HepG2 (cell line): ENCODE data around the gene ZMYND8. TPM values are rescaled to one million over a fixed set of nuclear protein-coding genes. Genes with fewer than 3 reads are reported as not detected.

Source experiments
- BRF2 ChIP-seq: sonication (generic); formaldehyde crosslinking; IDR thresholded peaks from 2 replicates; pipeline ENCODE4 v1.8.1; 2022; ENCODE audit warnings: mild to moderate bottlenecking, missing genetic modification reagents
- GMEB1 ChIP-seq: sonication (generic); formaldehyde crosslinking; IDR thresholded peaks from 2 replicates; pipeline ENCODE4 v1.5.1; 2020; ENCODE audit warnings: missing genetic modification reagents, mild to moderate bottlenecking, borderline replicate concordance
- IRF9 ChIP-seq: sonication (generic); formaldehyde crosslinking; IDR thresholded peaks from 2 replicates; pipeline ENCODE4 v1.8.0; 2022; ENCODE audit warnings: missing genetic modification reagents, mild to moderate bottlenecking, borderline replicate concordance
- KAT2B ChIP-seq: fragments of 150-350 bp; IDR thresholded peaks from 2 replicates; pipeline ENCODE4 v1.6.1; 2014; ENCODE audit warnings: low read depth, low read length, borderline replicate concordance
- LCORL ChIP-seq, 2 experiments: fragments of 450-650 bp in 1 of 2; sonication (generic) in 1 of 2; formaldehyde crosslinking in 1 of 2; IDR thresholded peaks; 2 replicates each; pipeline versions ENCODE4 v1.5.0 to v1.6.1; 2017 to 2020; ENCODE audit warnings: antibody characterized with exemption in 1 of 2, missing genetic modification reagents in 1 of 2
- MIER3 ChIP-seq: IDR thresholded peaks from 2 replicates; pipeline ENCODE4 v1.6.1; 2016; ENCODE audit warnings: missing compliant biosample characterization, borderline replicate concordance
- TRIM24 ChIP-seq: sonication (generic); formaldehyde crosslinking; IDR thresholded peaks from 2 replicates; pipeline ENCODE4 v1.8.0; 2022; ENCODE audit warnings: mild to moderate bottlenecking, missing genetic modification reagents
- ZFP36L2 ChIP-seq: sonication (generic); formaldehyde crosslinking; IDR thresholded peaks from 2 replicates; pipeline ENCODE4 v1.4.0; 2020; ENCODE audit warnings: missing genetic modification reagents
- ZNF101 ChIP-seq: sonication (generic); formaldehyde crosslinking; IDR thresholded peaks from 2 replicates; pipeline ENCODE4 v1.4.0; 2020; ENCODE audit warnings: mild to moderate bottlenecking, low read depth, missing genetic modification reagents, borderline replicate concordance
- ZNF225 ChIP-seq: sonication (generic); formaldehyde crosslinking; IDR thresholded peaks from 2 replicates; pipeline ENCODE4 v1.4.0; 2020; ENCODE audit warnings: mild to moderate bottlenecking, missing genetic modification reagents
- ZNF781 ChIP-seq: sonication (generic); formaldehyde crosslinking; IDR thresholded peaks from 2 replicates; pipeline ENCODE4 v1.5.1; 2020; ENCODE audit warnings: borderline replicate concordance, mild to moderate bottlenecking, missing genetic modification reagents; ENCODE audit errors: not compliant biosample characterization
- polyA plus RNA-seq, 8 experiments: library from polyadenylated mRNA; depleted of rRNA in 3 of 8; stranded (reverse) in 7 of 8; unstranded in 1 of 8; fragments of >200 nt; fragmentation: Illumina TruSeq in 4 of 8; extraction: Trizol in 4 of 8; gene quantifications; 2 replicates each; pipeline versions ENCODE4 v1.2.1 to v1.2.3, GENCODE V29; 2011 to 2016; ENCODE audit warnings: low read depth in 4 of 8, missing spikeins in 1 of 8, mixed read lengths in 1 of 8; ENCODE audit not compliant: insufficient read depth in 1 of 8
- total RNA-seq, 5 experiments: library from RNA; depleted of rRNA; stranded (reverse); fragments of >200 nt; fragmentation: Illumina TruSeq; extraction: Trizol; gene quantifications; 2 replicates each; pipeline ENCODE4 v1.2.3, GENCODE V29; 2016; ENCODE audit warnings: low read depth in 1 of 5
- TF ChIP-seq, protein P1 (sequence below): sonication (generic); formaldehyde crosslinking; IDR thresholded peaks from 2 replicates; pipeline ENCODE4 v1.4.0; 2020; ENCODE audit warnings: missing genetic modification reagents, borderline replicate concordance
- TF ChIP-seq, protein P2 (sequence below): sonication (generic); formaldehyde crosslinking; IDR thresholded peaks from 2 replicates; pipeline ENCODE4 v1.5.0; 2020; ENCODE audit warnings: mild to moderate bottlenecking, missing genetic modification reagents, borderline replicate concordance
- TF ChIP-seq, protein P3 (sequence below): conservative IDR thresholded peaks from 2 replicates; pipeline ENCODE4 v1.6.1; 2018; ENCODE audit warnings: missing genetic modification reagents

The ZMYND8 gene
- total and polyA plus RNA-seq, 2 of the 13 experiments (the other 11 are each of a cell fraction or from before 2014, with no cell fraction given) = 53.9 to 84.7 TPM

DNA sequence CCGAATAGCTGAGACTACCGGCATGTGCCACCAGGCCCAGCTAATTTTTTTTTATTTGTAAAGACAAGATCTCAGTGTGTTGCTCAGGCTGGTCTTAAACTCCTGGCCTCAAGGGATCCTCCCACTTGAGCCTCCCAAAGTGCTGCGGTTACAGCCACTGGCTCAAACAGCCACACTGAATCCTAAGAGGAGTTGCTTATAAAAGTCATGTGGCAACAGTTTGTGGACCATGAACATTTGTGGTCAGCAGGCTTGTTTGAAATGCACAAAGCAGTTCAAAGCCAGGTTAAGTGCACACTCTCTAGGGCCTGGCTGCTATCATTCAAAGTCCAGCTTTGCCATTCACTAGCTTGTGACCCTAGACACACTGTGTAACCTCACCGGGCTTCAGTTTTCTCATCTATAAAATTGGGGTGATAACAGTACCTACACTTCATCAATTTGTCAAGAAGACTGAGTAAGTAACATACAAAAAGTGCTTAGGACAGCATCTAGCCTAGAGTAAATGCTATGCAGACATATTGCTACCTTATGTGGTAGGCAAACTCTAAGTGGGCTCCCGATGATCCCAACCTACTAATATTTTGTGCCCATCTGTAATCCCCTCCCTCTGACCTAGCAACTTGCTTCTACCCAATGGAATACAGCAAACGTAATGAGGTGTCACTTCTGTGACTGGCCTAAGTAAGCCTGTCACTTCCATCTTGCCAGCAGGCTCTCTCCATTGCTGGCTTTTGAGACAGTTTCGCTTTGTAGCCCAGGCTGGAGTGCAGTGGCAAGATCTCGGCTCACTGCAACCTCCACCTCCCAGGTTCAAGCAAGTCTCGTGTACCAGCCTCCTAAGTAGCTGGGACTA is 122.9 kb downstream of the ZMYND8 start (continued):
- TF ChIP-seq, protein P1, sequence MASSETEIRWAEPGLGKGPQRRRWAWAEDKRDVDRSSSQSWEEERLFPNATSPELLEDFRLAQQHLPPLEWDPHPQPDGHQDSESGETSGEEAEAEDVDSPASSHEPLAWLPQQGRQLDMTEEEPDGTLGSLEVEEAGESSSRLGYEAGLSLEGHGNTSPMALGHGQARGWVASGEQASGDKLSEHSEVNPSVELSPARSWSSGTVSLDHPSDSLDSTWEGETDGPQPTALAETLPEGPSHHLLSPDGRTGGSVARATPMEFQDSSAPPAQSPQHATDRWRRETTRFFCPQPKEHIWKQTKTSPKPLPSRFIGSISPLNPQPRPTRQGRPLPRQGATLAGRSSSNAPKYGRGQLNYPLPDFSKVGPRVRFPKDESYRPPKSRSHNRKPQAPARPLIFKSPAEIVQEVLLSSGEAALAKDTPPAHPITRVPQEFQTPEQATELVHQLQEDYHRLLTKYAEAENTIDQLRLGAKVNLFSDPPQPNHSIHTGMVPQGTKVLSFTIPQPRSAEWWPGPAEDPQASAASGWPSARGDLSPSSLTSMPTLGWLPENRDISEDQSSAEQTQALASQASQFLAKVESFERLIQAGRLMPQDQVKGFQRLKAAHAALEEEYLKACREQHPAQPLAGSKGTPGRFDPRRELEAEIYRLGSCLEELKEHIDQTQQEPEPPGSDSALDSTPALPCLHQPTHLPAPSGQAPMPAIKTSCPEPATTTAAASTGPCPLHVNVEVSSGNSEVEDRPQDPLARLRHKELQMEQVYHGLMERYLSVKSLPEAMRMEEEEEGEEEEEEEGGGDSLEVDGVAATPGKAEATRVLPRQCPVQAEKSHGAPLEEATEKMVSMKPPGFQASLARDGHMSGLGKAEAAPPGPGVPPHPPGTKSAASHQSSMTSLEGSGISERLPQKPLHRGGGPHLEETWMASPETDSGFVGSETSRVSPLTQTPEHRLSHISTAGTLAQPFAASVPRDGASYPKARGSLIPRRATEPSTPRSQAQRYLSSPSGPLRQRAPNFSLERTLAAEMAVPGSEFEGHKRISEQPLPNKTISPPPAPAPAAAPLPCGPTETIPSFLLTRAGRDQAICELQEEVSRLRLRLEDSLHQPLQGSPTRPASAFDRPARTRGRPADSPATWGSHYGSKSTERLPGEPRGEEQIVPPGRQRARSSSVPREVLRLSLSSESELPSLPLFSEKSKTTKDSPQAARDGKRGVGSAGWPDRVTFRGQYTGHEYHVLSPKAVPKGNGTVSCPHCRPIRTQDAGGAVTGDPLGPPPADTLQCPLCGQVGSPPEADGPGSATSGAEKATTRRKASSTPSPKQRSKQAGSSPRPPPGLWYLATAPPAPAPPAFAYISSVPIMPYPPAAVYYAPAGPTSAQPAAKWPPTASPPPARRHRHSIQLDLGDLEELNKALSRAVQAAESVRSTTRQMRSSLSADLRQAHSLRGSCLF = no peak
- TF ChIP-seq LCORL (IDR thresholded peaks at IDR 0.05) = no peak
- TF ChIP-seq LCORL (CRISPR knock-in tag; IDR thresholded peaks at IDR 0.05) = peak; percentile 95
- peak; percentile 40; the same call in 1 of the 2 replicates for TF ChIP-seq TRIM24 (CRISPR knock-in tag)
- TF ChIP-seq KAT2B = no peak
- TF ChIP-seq BRF2 (CRISPR knock-in tag) = no peak
- no peak for TF ChIP-seq ZFP36L2 (CRISPR knock-in tag)
- no peak; the same call in 1 of the 2 replicates for TF ChIP-seq GMEB1 (CRISPR knock-in tag)
- TF ChIP-seq ZNF101 (CRISPR knock-in tag) = no peak
- peak; percentile 93; the same call in 1 of the 2 replicates for TF ChIP-seq MIER3 (CRISPR knock-in tag)
- TF ChIP-seq ZNF781 = no peak
- no peak; the same call in 1 of the 2 replicates for TF ChIP-seq IRF9 (CRISPR knock-in tag)
- TF ChIP-seq, protein P2, sequence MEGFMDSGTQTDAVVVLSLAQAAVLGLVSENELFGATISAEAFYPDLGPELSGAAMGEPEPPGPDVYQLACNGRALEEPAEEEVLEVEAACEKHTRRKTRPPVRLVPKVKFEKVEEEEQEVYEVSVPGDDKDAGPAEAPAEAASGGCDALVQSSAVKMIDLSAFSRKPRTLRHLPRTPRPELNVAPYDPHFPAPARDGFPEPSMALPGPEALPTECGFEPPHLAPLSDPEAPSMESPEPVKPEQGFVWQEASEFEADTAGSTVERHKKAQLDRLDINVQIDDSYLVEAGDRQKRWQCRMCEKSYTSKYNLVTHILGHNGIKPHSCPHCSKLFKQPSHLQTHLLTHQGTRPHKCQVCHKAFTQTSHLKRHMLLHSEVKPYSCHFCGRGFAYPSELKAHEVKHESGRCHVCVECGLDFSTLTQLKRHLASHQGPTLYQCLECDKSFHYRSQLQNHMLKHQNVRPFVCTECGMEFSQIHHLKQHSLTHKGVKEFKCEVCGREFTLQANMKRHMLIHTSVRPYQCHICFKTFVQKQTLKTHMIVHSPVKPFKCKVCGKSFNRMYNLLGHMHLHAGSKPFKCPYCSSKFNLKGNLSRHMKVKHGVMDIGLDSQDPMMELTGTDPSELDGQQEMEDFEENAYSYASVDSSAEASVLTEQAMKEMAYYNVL (CRISPR knock-in tag) = no peak
- TF ChIP-seq, protein P3, sequence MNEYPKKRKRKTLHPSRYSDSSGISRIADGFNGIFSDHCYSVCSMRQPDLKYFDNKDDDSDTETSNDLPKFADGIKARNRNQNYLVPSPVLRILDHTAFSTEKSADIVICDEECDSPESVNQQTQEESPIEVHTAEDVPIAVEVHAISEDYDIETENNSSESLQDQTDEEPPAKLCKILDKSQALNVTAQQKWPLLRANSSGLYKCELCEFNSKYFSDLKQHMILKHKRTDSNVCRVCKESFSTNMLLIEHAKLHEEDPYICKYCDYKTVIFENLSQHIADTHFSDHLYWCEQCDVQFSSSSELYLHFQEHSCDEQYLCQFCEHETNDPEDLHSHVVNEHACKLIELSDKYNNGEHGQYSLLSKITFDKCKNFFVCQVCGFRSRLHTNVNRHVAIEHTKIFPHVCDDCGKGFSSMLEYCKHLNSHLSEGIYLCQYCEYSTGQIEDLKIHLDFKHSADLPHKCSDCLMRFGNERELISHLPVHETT = no peak; the same call in 1 of the 2 replicates
- no peak for TF ChIP-seq ZNF225 (CRISPR knock-in tag)
